PC-9 (cell line): ENCODE results near the gene ERMARD. TPM values are rescaled to one million over a fixed set of nuclear protein-coding genes. Genes with fewer than 3 reads are reported as not detected.

Experiments used
- BruUV-seq: library from RNA; stranded (reverse); fragments of 400-500 nt; replicated peaks from 2 replicates; lab custom pipeline; 2021; lab: Mats Ljungman, UMichigan
- CTCF ChIA-PET: fragments of 300-600 bp; sonication (Branson Sonifier 250); formaldehyde crosslinking; loops from one replicate; lab custom pipeline; 2022; ENCODE audit warnings: antibody characterized with exemption; lab: Charles Lee
- POLR2A ChIA-PET: fragments of 300-600 bp; sonication (Branson Sonifier 250); formaldehyde crosslinking; loops from one replicate; lab custom pipeline; 2022; ENCODE audit warnings: antibody characterized with exemption; ENCODE audit not compliant: unreplicated experiment; lab: Charles Lee
- DNase-seq, 2 experiments: peaks; one replicate each; pipeline versions ENCODE4 v3.0.0 to v3.0.0-alpha.2; 2015 to 2022; ENCODE audit warnings: mixed read lengths in 1 of 2
- H2AFZ ChIP-seq: fragments of 200-600 bp; sonication (generic); 2 replicates; pipeline ENCODE4 v1.8.1; 2017; ENCODE audit warnings: antibody characterized with exemption
- H3F3A ChIP-seq: fragments of 200-600 bp; sonication (generic); 2 replicates; pipeline ENCODE4 v1.8.1; 2017; ENCODE audit warnings: antibody characterized with exemption, mild to moderate bottlenecking, low read depth; ENCODE audit not compliant: insufficient read depth
- H3K27ac ChIP-seq: fragments of 200-600 bp; sonication (generic); 2 replicates; pipeline ENCODE4 v1.6.1; 2016; ENCODE audit warnings: mixed run types
- H3K27me3 ChIP-seq: fragments of 200-600 bp; sonication (generic); 2 replicates; pipeline ENCODE4 v1.6.1; 2016; ENCODE audit warnings: low read depth, mixed run types; ENCODE audit not compliant: insufficient read depth
- H3K36me3 ChIP-seq: fragments of 200-600 bp; sonication (generic); 2 replicates; pipeline ENCODE4 v1.6.1; 2016; ENCODE audit warnings: low read depth, mixed run types
- H3K4me1 ChIP-seq: fragments of 200-600 bp; sonication (generic); replicated peaks from 2 replicates; pipeline ENCODE4 v1.6.1; 2016; ENCODE audit warnings: mixed run types; ENCODE audit not compliant: insufficient read depth
- H3K4me2 ChIP-seq: fragments of 200-600 bp; sonication (generic); 2 replicates; pipeline ENCODE4 v1.6.1; 2017; ENCODE audit warnings: mixed run types
- H3K4me3 ChIP-seq: fragments of 200-600 bp; sonication (generic); 2 replicates; pipeline ENCODE4 v1.6.1; 2016; ENCODE audit warnings: mixed run types
- H3K79me2 ChIP-seq: fragments of 200-600 bp; sonication (generic); 2 replicates; pipeline ENCODE4 v1.6.1; 2017; ENCODE audit warnings: low read depth, mixed run types
- H3K9me2 ChIP-seq: fragments of 200-600 bp; sonication (generic); 2 replicates; pipeline ENCODE4 v1.8.1; 2017; ENCODE audit warnings: mild to moderate bottlenecking; ENCODE audit not compliant: insufficient read depth
- H3K9me3 ChIP-seq: fragments of 200-600 bp; sonication (generic); 2 replicates; pipeline ENCODE4 v1.8.1; 2016; ENCODE audit warnings: low read depth; ENCODE audit not compliant: insufficient read depth
- H4K20me1 ChIP-seq: fragments of 200-600 bp; sonication (generic); 2 replicates; pipeline ENCODE4 v1.8.1; 2017; ENCODE audit not compliant: insufficient read depth
- EZH2 ChIP-seq: fragments of 200-600 bp; sonication (generic); IDR thresholded peaks from 2 replicates; pipeline ENCODE4 v1.8.0; 2017; ENCODE audit warnings: antibody characterized with exemption, low read depth
- intact Hi-C: fragments of 100-400 bp; cut with micrococcal nuclease; formaldehyde crosslinking; loops from one replicate; pipeline ENCODE4 v1.10.0; 2022; ENCODE audit not compliant: unreplicated experiment
- total RNA-seq: library from RNA; stranded (reverse); gene quantifications from 2 replicates; pipeline ENCODE4 v1.2.3, GENCODE V29; 2021
- TF ChIP-seq, protein P1 (sequence below): fragments of 200-600 bp; sonication (generic); conservative IDR thresholded peaks from 2 replicates; pipeline ENCODE4 v1.6.1; 2017; ENCODE audit warnings: mixed run types, antibody characterized with exemption, mild to moderate bottlenecking, moderate library complexity

ERMARD gene
- total RNA-seq, 1 experiment from 2014 or later, result 19.3 TPM

DNA sequence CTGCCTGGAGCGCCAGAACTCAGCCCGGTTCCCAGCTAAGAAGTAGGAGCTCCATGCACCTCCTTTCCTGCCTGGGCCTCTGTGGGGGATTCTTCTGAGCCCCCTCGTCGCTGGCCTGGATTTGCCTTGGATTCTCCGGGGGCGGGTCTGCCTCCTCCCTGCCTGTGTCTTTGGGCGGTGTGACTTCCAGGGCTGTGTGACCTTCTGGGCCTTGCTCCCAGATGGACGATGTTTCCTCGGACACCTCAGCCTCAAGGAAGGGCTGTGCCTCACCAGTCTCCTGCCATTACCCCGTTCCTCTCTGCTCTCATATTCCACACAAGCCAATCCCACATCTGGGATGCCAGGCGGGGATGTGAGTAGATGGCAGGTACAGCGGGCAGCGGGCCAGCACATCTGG is 76.8 kb downstream of the ERMARD start:
- no peak for DNase-seq
- H3K27me3 ChIP-seq, result peaks cover 94% of the 10 kb centered on the region
- no peak overlapping the region for H3K4me2 ChIP-seq
- ChIA-PET CTCF (no interaction called here), POLR2A (no interaction called here)
- no peaks in the 10 kb centered on the region for H4K20me1 ChIP-seq
- H3K4me1 ChIP-seq, result no peaks in the 10 kb centered on the region
- H3K27ac ChIP-seq, result no peak overlapping the region
- H3K4me3 ChIP-seq, result no peak overlapping the region
- no peaks in the 10 kb centered on the region for H3K36me3 ChIP-seq
- no peaks in the 10 kb centered on the region for H3F3A ChIP-seq
- intact Hi-C loops, result no loop called here
- H3K79me2 ChIP-seq, result no peaks in the 10 kb centered on the region
- no TSS peak for BruUV-seq
- no peaks in the 10 kb centered on the region for H3K9me2 ChIP-seq
- H2AFZ ChIP-seq, result no peak overlapping the region
- H3K9me3 ChIP-seq, result no peaks in the 10 kb centered on the region
- TF ChIP-seq, protein P1, sequence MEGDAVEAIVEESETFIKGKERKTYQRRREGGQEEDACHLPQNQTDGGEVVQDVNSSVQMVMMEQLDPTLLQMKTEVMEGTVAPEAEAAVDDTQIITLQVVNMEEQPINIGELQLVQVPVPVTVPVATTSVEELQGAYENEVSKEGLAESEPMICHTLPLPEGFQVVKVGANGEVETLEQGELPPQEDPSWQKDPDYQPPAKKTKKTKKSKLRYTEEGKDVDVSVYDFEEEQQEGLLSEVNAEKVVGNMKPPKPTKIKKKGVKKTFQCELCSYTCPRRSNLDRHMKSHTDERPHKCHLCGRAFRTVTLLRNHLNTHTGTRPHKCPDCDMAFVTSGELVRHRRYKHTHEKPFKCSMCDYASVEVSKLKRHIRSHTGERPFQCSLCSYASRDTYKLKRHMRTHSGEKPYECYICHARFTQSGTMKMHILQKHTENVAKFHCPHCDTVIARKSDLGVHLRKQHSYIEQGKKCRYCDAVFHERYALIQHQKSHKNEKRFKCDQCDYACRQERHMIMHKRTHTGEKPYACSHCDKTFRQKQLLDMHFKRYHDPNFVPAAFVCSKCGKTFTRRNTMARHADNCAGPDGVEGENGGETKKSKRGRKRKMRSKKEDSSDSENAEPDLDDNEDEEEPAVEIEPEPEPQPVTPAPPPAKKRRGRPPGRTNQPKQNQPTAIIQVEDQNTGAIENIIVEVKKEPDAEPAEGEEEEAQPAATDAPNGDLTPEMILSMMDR, result no peak
- TF ChIP-seq EZH2, result no peak

DNA sequence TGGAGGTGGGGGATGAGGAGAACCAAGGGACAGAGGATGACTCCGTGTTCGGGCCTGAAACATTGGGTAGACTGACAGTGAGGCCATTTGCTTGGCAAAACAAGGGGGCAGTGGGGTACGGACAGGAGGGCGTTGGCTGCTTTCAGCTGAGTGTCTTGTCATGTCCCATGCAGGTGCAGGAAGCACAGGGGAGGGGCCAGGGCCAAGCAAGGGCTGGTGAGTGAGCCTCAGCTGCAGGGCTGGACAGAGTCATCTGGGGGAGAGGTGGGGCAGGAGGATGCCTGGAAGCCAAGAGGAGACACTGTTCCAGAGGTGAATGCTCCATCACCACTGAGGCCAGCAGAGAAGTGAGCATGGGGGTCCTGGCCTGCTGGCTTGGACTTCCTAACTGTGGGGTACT is 78.4 kb downstream of the ERMARD start:
- DNase-seq, result no peak
- H3K9me3 ChIP-seq, result no peaks in the 10 kb centered on the region
- no peaks in the 10 kb centered on the region for H3K79me2 ChIP-seq
- H3K9me2 ChIP-seq, result no peaks in the 10 kb centered on the region
- CTCF ChIA-PET, result interaction anchor here (0.7 kb wide), 1 partner anchor 19 kb away, joined by 3 read pairs; no protein-coding TSS in a partner anchor
- H3K4me1 ChIP-seq, result no peaks in the 10 kb centered on the region
- H3K27me3 ChIP-seq, result peaks cover 94% of the 10 kb centered on the region
- no peaks in the 10 kb centered on the region for H4K20me1 ChIP-seq
- H3K4me2 ChIP-seq, result no peak overlapping the region
- intact Hi-C loops, result loop anchor here (5.0 kb wide), 1 partner anchor 463 kb away; the partner anchor contains the start of gene DLL1
- H3K4me3 ChIP-seq, result no peak overlapping the region
- no peak overlapping the region for H3K27ac ChIP-seq
- H3F3A ChIP-seq, result no peaks in the 10 kb centered on the region
- TF ChIP-seq, protein P1, result no peak
- TF ChIP-seq EZH2, result no peak
- no peaks in the 10 kb centered on the region for H3K36me3 ChIP-seq
- POLR2A ChIA-PET, result no interaction called here
- H2AFZ ChIP-seq, result no peak overlapping the region
- no TSS peak for BruUV-seq

DNA sequence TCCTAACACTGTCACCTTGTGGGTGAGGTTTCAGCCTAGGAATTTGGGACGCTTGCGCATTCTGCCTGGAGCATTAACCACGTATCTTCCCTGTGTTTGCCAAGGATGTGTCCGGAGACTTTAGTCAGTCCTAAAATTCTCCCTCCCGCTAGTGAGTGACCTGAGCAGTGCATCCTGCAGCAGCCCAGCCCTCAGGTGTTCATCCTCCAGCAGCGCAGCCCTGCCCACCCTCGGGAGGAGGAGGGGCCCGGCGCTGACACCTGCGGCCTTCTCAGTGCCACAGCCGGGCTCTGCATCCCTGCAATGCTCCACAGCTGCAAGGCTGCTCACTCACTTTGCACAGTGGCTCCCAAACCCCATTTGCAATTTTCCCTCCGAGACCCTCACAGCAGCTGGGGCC is 79.5 kb downstream of the ERMARD start:
- CTCF ChIA-PET, result no interaction called here
- no peak for DNase-seq
- H3K4me3 ChIP-seq, result no peak overlapping the region
- H4K20me1 ChIP-seq, result no peaks in the 10 kb centered on the region; the same call in 1 of the 2 replicates
- H3K36me3 ChIP-seq, result no peaks in the 10 kb centered on the region
- POLR2A ChIA-PET, result no interaction called here
- H3K4me2 ChIP-seq, result no peak overlapping the region
- H3K27ac ChIP-seq, result no peak overlapping the region
- H3K9me2 ChIP-seq, result no peaks in the 10 kb centered on the region
- no peak overlapping the region for H2AFZ ChIP-seq
- intact Hi-C loops, result loop anchor here (1.0 to 5.0 kb wide), 2 partner anchors 461 to 686 kb away; partner anchors contain the start of gene DLL1
- H3K4me1 ChIP-seq, result no peaks in the 10 kb centered on the region
- no peak for TF ChIP-seq EZH2
- TF ChIP-seq, protein P1, result no peak
- peaks cover 93% of the 10 kb centered on the region for H3K27me3 ChIP-seq
- no peaks in the 10 kb centered on the region for H3K9me3 ChIP-seq
- H3F3A ChIP-seq, result no peaks in the 10 kb centered on the region
- no TSS peak for BruUV-seq
- no peaks in the 10 kb centered on the region for H3K79me2 ChIP-seq

Other genes with a start within 250 kb of the ERMARD start
- gene WDR27, start 49.6 kb upstream of the ERMARD start, total RNA-seq, result 54.2 and 66.5 TPM in 2 replicates
- gene C6orf120, start 49.5 kb upstream of the ERMARD start, total RNA-seq, result 9.8 and 12.5 TPM in 2 replicates
- 20.8 and 21.7 TPM in 2 replicates for gene PHF10, start 27.1 kb upstream of the ERMARD start, total RNA-seq
- gene DYNLT2, start 50 bp upstream of the ERMARD start, total RNA-seq, result 1.4 and 1.5 TPM in 2 replicates